ENCODE results near the gene KICS2. TPM values are rescaled to one million over a fixed set of nuclear protein-coding genes. Genes with fewer than 3 reads are reported as not detected.

The KICS2 gene
- total and polyA plus RNA-seq, 2 of the 13 experiments (the other 11 are each of a cell fraction or from before 2014, with no cell fraction given), result 3.5 to 6.6 TPM

DNA sequence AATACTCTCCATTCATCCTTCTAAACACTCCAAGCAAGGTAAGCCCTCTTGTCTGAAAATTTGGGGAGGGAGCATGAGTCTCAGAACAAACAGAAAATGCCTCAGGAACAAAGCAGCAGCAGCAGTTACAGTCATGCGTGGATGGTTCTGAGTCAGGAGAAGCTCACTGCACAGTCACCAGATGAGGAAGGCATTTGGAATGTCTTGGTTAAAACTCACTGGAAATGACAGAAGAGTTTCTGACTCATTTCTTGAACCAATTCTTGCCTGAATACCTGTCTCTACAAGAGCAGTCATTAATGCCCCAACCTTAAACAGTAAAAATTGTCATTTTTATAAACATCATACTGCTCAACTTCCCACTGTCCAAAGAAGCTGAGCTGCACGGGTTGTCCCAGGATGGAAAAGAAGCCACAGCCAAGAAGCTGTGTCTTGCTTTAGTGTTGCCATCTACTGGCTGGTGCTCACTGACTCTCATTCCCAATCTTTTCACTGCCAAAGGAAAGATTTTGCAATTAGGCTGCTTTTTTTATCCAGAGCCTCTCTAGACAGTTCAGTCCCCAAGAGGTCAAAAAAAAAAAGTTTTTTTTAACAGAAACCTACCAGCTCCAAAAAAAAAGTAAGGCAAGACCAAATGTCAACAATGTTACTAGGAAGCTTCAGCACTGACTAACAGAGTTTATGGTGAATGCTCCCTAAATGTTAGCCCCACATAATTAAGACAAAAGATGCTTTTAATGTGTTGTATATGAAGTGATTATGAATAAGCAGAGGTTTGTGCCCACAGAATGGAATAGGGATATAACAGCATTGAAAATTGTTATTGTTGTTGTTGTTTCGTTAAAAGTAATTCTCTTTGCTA, 40.4 kb downstream of the KICS2 start:
- FAIRE-seq (peak; percentile 87), ATAC-seq (peak; percentile 92), DNase-seq (ENCODE audit: low spot score) (peak; percentile 32)
- H3K79me2 ChIP-seq (ENCODE audit: insufficient read depth, low read length), result no peaks in the 10 kb centered on the region
- no peak overlapping the region for H3K27ac ChIP-seq (ENCODE audit: extremely low read length, insufficient read depth, low read length)
- no peaks in the 10 kb centered on the region for H3K36me3 ChIP-seq (replicated peaks in 1 of 2; ENCODE audit: control insufficient read depth in 1 of 2, insufficient read depth in 2 of 2, low read length in 2 of 2)
- POLR2A ChIA-PET, result interaction anchor here (1.2 kb wide), 1 partner anchor 338 kb away, joined by 4 read pairs; no protein-coding TSS in a partner anchor
- no peaks in the 10 kb centered on the region for H3K9me3 ChIP-seq (ENCODE audit: low read length)
- no peaks in the 10 kb centered on the region for H4K20me1 ChIP-seq (ENCODE audit: insufficient read depth, low read length)
- CTCF ChIA-PET (ENCODE audit: low intra/inter-chr PET ratio, low total read pairs), result interaction anchor here (1.3 to 1.6 kb wide), 3 partner anchors 338 to 356 kb away, joined by 7 to 11 read pairs (median 8); no protein-coding TSS in a partner anchor
- no TSS peak for BruUV-seq (replicated peaks)
- no peaks in the 10 kb centered on the region for H3K27me3 ChIP-seq (ENCODE audit: control insufficient read depth in 1 of 2, insufficient read depth in 2 of 2, low read length in 2 of 2)
- in situ Hi-C loops (cut with HindIII; ENCODE audit: extremely low pct_ligation_motif_present, low pct_unique_long_range_greater_than_20kb) (loop anchor here (5.0 kb wide), 1 partner anchor 339 kb away; the partner anchor contains the start of gene SRGAP1), intact Hi-C loops (cut with micrococcal nuclease; ENCODE audit: unreplicated experiment) (loop anchor here (1.0 kb wide), 3 partner anchors 75 to 342 kb away; no protein-coding TSS in a partner anchor)
- no peak overlapping the region for H3K4me2 ChIP-seq (ENCODE audit: low read depth, low read length)
- H3K4me1 ChIP-seq (ENCODE audit: insufficient read depth, low read length), result 0 out of 2 replicates have a peak, but pooled peaks cover 7% of the 10 kb centered on the region
- H2AFZ ChIP-seq (ENCODE audit: low read length), result no peak overlapping the region
- no peak overlapping the region for H3K9ac ChIP-seq (ENCODE audit: insufficient read depth, low read depth, low read length)
- WGBS (ENCODE audit: low lambda C conversion rate), result 24% methylated on average over 3 of the region's 3 CpGs
- H3K4me3 ChIP-seq (replicated peaks in 1 of 3; ENCODE audit: insufficient read depth in 1 of 3, low read depth in 2 of 3, low read length in 3 of 3), result no peak overlapping the region
- TF ChIP-seq JUNB (CRISPR knock-in tag; IDR thresholded peaks at IDR 0.05; ENCODE audit: borderline replicate concordance) (no peak), MEIS2 (CRISPR knock-in tag; IDR thresholded peaks at IDR 0.05) (no peak), ZNF432 (CRISPR knock-in tag; IDR thresholded peaks at IDR 0.05; ENCODE audit: borderline replicate concordance) (no peak), CCAR2 (optimal IDR thresholded peaks at IDR 0.05; ENCODE audit: low read depth, low read length) (no peak), DNMT3B (CRISPR knock-in tag; conservative IDR thresholded peaks at IDR 0.05) (no peak), HOXA3 (CRISPR knock-in tag; IDR thresholded peaks at IDR 0.05) (no peak), ZNF746 (CRISPR knock-in tag; IDR thresholded peaks at IDR 0.05) (no peak), WIZ (CRISPR knock-in tag; IDR thresholded peaks at IDR 0.05) (no peak), NFKB2 (CRISPR knock-in tag; IDR thresholded peaks at IDR 0.05; ENCODE audit: borderline replicate concordance) (no peak), TP53 (CRISPR knock-in tag; conservative IDR thresholded peaks at IDR 0.05) (no peak), ZMYM4 (CRISPR knock-in tag; IDR thresholded peaks at IDR 0.05) (0 out of 2 replicates have a peak, but pooled peaks have one; percentile 15), ZNF75D (CRISPR knock-in tag; IDR thresholded peaks at IDR 0.05; ENCODE audit: borderline replicate concordance) (no peak), ZNF292 (CRISPR knock-in tag; IDR thresholded peaks at IDR 0.05; ENCODE audit: borderline replicate concordance, low read depth) (no peak), MLLT10 (CRISPR knock-in tag; IDR thresholded peaks at IDR 0.05) (no peak), HOXA9 (CRISPR knock-in tag; IDR thresholded peaks at IDR 0.05; ENCODE audit: borderline replicate concordance) (no peak), KDM2A (CRISPR knock-in tag; IDR thresholded peaks at IDR 0.05; ENCODE audit: borderline replicate concordance, low read depth) (no peak)
- TF ChIP-seq, protein P1, sequence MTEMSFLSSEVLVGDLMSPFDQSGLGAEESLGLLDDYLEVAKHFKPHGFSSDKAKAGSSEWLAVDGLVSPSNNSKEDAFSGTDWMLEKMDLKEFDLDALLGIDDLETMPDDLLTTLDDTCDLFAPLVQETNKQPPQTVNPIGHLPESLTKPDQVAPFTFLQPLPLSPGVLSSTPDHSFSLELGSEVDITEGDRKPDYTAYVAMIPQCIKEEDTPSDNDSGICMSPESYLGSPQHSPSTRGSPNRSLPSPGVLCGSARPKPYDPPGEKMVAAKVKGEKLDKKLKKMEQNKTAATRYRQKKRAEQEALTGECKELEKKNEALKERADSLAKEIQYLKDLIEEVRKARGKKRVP (CRISPR knock-in tag; IDR thresholded peaks at IDR 0.05), result no peak
- TF ChIP-seq, protein P2, sequence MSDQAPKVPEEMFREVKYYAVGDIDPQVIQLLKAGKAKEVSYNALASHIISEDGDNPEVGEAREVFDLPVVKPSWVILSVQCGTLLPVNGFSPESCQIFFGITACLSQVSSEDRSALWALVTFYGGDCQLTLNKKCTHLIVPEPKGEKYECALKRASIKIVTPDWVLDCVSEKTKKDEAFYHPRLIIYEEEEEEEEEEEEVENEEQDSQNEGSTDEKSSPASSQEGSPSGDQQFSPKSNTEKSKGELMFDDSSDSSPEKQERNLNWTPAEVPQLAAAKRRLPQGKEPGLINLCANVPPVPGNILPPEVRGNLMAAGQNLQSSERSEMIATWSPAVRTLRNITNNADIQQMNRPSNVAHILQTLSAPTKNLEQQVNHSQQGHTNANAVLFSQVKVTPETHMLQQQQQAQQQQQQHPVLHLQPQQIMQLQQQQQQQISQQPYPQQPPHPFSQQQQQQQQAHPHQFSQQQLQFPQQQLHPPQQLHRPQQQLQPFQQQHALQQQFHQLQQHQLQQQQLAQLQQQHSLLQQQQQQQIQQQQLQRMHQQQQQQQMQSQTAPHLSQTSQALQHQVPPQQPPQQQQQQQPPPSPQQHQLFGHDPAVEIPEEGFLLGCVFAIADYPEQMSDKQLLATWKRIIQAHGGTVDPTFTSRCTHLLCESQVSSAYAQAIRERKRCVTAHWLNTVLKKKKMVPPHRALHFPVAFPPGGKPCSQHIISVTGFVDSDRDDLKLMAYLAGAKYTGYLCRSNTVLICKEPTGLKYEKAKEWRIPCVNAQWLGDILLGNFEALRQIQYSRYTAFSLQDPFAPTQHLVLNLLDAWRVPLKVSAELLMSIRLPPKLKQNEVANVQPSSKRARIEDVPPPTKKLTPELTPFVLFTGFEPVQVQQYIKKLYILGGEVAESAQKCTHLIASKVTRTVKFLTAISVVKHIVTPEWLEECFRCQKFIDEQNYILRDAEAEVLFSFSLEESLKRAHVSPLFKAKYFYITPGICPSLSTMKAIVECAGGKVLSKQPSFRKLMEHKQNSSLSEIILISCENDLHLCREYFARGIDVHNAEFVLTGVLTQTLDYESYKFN (CRISPR knock-in tag; conservative IDR thresholded peaks at IDR 0.05), result no peak
- TF ChIP-seq, protein P3, sequence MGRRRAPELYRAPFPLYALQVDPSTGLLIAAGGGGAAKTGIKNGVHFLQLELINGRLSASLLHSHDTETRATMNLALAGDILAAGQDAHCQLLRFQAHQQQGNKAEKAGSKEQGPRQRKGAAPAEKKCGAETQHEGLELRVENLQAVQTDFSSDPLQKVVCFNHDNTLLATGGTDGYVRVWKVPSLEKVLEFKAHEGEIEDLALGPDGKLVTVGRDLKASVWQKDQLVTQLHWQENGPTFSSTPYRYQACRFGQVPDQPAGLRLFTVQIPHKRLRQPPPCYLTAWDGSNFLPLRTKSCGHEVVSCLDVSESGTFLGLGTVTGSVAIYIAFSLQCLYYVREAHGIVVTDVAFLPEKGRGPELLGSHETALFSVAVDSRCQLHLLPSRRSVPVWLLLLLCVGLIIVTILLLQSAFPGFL (CRISPR knock-in tag; IDR thresholded peaks at IDR 0.05), result no peak
